Calu3 (cell line): Measurements from ENCODE around the gene SAFB. TPM values are rescaled to one million over a fixed set of nuclear protein-coding genes. Genes with fewer than 3 reads are reported as not detected.

Experiments
- BruUV-seq: library from RNA; stranded (reverse); fragments of 400-500 nt; replicated peaks from 2 replicates; lab custom pipeline; 2021; lab: Mats Ljungman, UMichigan
- CTCF ChIA-PET: fragments of 300-600 bp; sonication (Branson Sonifier 250); formaldehyde crosslinking; loops from one replicate; lab custom pipeline; 2022; ENCODE audit warnings: antibody characterized with exemption; lab: Charles Lee
- DNase-seq: peaks from one replicate; pipeline ENCODE4 v3.0.0; 2022
- H3K27ac Mint-ChIP-seq: one replicate; pipeline ENCODE4 v1.8.0; 2022; ENCODE audit warnings: mixed read lengths; ENCODE audit not compliant: unreplicated experiment
- H3K27me3 Mint-ChIP-seq: one replicate; pipeline ENCODE4 v1.8.0; 2022; ENCODE audit warnings: mixed read lengths; ENCODE audit not compliant: unreplicated experiment
- H3K36me3 Mint-ChIP-seq: one replicate; pipeline ENCODE4 v1.8.0; 2022; ENCODE audit warnings: mild to moderate bottlenecking, moderate library complexity, mixed read lengths; ENCODE audit not compliant: insufficient read depth, unreplicated experiment
- H3K4me1 Mint-ChIP-seq: one replicate; pipeline ENCODE4 v1.8.0; 2022; ENCODE audit warnings: mild to moderate bottlenecking, low read depth, mixed read lengths; ENCODE audit not compliant: unreplicated experiment
- H3K4me3 Mint-ChIP-seq: one replicate; pipeline ENCODE4 v1.8.0; 2022; ENCODE audit warnings: mild to moderate bottlenecking, low read depth, moderate library complexity, mixed read lengths; ENCODE audit not compliant: unreplicated experiment
- H3K9me3 Mint-ChIP-seq: one replicate; pipeline ENCODE4 v1.8.0; 2022; ENCODE audit warnings: low read depth, mixed read lengths; ENCODE audit not compliant: unreplicated experiment
- intact Hi-C: fragments of 100-400 bp; cut with micrococcal nuclease; formaldehyde crosslinking; loops from one replicate; pipeline ENCODE4 v1.10.0; 2022; ENCODE audit not compliant: unreplicated experiment
- total RNA-seq: library from RNA; stranded (reverse); gene quantifications from 2 replicates; pipeline ENCODE4 v1.2.3, GENCODE V29; 2022
- TF ChIP-seq, protein P1 (sequence below): fragments of 200-600 bp; IDR thresholded peaks from one replicate; pipeline ENCODE4 v1.8.0; 2022; ENCODE audit warnings: antibody characterized with exemption; ENCODE audit not compliant: unreplicated experiment

Gene SAFB
- total RNA-seq, 1 experiment from 2014 or later = 87.3 TPM

GRCh38 chr19:5632657-5633056 is 9.8 kb downstream of the SAFB start:
- Mint-ChIP-seq H3K27ac (no peak overlapping the region), H3K27me3 (no peaks in the 10 kb centered on the region), H3K4me3 (no peak overlapping the region), H3K9me3 (no peaks in the 10 kb centered on the region), H3K36me3 (peaks cover 20% of the 10 kb centered on the region), H3K4me1 (peaks cover 8% of the 10 kb centered on the region)
- intact Hi-C loops = no loop called here
- no TSS peak for BruUV-seq
- DNase-seq = no peak
- TF ChIP-seq, protein P1, sequence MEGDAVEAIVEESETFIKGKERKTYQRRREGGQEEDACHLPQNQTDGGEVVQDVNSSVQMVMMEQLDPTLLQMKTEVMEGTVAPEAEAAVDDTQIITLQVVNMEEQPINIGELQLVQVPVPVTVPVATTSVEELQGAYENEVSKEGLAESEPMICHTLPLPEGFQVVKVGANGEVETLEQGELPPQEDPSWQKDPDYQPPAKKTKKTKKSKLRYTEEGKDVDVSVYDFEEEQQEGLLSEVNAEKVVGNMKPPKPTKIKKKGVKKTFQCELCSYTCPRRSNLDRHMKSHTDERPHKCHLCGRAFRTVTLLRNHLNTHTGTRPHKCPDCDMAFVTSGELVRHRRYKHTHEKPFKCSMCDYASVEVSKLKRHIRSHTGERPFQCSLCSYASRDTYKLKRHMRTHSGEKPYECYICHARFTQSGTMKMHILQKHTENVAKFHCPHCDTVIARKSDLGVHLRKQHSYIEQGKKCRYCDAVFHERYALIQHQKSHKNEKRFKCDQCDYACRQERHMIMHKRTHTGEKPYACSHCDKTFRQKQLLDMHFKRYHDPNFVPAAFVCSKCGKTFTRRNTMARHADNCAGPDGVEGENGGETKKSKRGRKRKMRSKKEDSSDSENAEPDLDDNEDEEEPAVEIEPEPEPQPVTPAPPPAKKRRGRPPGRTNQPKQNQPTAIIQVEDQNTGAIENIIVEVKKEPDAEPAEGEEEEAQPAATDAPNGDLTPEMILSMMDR = no peak
- CTCF ChIA-PET = no interaction called here

DNA sequence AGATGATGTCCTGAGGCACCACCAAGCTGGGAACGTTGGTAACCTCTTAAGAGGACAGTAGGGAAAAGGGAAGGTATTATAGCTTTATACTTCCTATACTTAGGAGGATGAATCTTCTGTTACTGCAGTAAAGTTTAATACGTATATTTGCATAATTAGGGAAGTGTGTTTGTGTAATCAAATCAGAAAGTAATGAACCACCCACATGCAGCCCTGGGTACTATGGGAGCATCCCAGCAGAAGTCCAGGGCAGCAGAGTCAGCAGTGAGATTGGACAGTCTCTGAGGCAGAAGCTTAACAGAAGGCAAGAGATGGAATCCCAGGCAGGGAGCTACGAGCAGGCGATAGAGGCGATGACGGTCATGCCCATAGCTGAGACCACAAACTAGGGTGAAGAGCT is 12.5 kb downstream of the SAFB start:
- H3K9me3 Mint-ChIP-seq = no peaks in the 10 kb centered on the region
- no peak overlapping the region for H3K4me3 Mint-ChIP-seq
- BruUV-seq = no TSS peak
- no peaks in the 10 kb centered on the region for H3K27me3 Mint-ChIP-seq
- DNase-seq = no peak
- CTCF ChIA-PET = no interaction called here
- intact Hi-C loops = no loop called here
- H3K27ac Mint-ChIP-seq = no peak overlapping the region
- H3K36me3 Mint-ChIP-seq = peaks cover 22% of the 10 kb centered on the region
- TF ChIP-seq, protein P1 = no peak
- peaks cover 8% of the 10 kb centered on the region for H3K4me1 Mint-ChIP-seq

DNA sequence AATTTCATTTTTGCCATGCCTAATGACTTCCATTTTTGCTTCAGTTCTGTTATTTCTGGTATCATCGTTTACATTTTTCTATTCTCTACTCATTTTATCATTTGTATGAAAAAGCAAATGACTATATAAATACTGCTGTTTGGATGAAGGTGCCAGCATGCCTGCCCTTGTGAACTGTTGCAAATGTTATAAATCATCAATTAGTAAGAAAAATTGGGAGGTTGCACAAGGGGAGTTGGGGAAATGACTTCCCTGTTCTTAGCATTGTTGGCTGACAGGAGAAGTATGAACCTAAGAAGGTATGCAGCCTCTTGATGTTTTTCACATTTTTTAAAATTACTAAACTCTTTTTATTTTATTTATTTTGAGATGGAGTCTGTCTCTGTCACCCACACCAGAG is 15.1 kb downstream of the SAFB start:
- H3K4me1 Mint-ChIP-seq = peaks cover 7% of the 10 kb centered on the region
- no peak overlapping the region for H3K27ac Mint-ChIP-seq
- intact Hi-C loops = no loop called here
- no peaks in the 10 kb centered on the region for H3K9me3 Mint-ChIP-seq
- no peak overlapping the region for H3K4me3 Mint-ChIP-seq
- H3K36me3 Mint-ChIP-seq = peaks cover 41% of the 10 kb centered on the region
- CTCF ChIA-PET = no interaction called here
- H3K27me3 Mint-ChIP-seq = no peaks in the 10 kb centered on the region
- no TSS peak for BruUV-seq
- DNase-seq = no peak
- TF ChIP-seq, protein P1 = no peak

DNA sequence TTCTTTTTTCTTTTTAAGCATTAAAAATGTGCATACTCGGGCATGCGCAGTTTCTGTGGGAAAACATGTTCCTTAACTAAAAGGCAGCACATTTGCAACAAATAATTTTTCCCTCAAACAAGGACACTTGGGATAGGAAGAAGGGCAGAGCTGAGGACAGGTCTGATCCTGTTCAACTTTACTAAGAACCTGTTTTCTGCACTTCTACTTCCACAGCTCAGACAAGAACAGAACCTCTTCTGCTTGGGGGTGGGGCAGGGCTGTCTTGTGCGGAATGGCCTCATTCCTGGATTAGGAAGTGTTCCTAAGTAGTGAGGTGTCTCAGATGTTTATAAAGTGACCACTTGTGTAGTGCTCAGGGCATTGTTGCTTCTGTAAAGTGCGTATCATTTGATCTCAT is 18.3 kb downstream of the SAFB start:
- no peak for DNase-seq
- Mint-ChIP-seq H3K9me3 (no peaks in the 10 kb centered on the region), H3K27me3 (no peaks in the 10 kb centered on the region), H3K36me3 (peaks cover 44% of the 10 kb centered on the region), H3K4me3 (no peak overlapping the region), H3K27ac (no peak overlapping the region), H3K4me1 (peaks cover 7% of the 10 kb centered on the region)
- no TSS peak for BruUV-seq
- TF ChIP-seq, protein P1 = no peak
- intact Hi-C loops = no loop called here
- CTCF ChIA-PET = no interaction called here
